Measurements from ENCODE around the gene HNRNPUL1.

- TF ChIP-seq CTCF (conservative IDR thresholded peaks at IDR 0.05; ENCODE audit: low read length) (no peak), EZH2phosphoT487 (IDR thresholded peaks at IDR 0.05; ENCODE audit: borderline replicate concordance) (no peak)
These were observed 29.5 kb upstream of the HNRNPUL1 start for GRCh38 chr19:41234512-41235168.

Measured in Loucy (cell line).